ENCODE data around the gene ZNF888. TPM values are rescaled to one million over a fixed set of nuclear protein-coding genes. Genes with fewer than 3 reads are reported as not detected.

Gene ZNF888
- total RNA-seq: 2.6 and 8.9 TPM in 2 replicates

DNA sequence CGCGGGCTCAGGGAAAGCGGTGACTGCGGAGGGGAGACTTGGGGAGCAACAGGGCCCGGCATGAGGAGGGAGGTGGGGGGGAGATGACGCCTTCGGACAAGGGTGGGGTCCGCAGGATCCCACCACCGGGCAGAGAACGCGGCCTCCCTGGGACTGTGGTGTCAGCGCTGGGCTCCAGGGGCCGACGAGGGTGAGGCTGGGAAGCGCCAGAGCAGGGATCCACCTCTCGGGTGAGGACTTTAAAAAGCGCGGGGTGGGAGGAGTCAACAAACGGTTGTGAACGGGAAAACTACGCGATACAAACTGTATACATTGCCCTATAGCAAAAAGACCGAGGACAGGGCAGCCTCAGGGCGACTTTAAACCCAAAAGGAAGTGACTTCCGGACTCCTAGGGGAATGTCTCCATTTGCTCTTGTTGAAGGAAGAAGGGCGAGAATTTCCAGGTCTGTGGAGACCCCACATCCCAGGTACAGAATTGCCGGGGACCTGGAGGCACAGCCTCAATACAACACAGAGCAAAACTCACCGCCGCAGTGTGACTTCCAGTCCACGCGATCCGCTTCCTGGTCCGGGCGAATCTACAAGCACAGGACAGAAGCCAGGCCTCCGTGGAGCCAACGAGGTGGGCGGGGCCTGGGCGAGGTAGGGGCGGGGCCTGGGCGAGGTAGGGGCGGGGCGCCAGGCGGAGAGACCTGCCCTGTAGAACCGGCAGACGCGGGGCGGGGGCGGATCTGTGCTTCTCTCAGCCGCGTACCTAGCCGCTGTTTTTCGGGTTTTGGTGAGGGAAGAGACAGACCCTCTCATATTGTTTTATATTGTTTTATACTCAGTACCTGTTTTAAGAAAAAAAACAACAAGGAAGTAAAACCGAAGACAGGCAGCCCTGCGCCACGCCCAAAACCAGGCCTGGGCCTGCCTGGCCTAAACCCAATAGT lies at the start of gene ZNF888:
Gene ZNF888 (minus strand): TSS at position 588 of the 937 bp plus-strand sequence. CDS start 5,555 bp downstream, outside the sequence.

DNA sequence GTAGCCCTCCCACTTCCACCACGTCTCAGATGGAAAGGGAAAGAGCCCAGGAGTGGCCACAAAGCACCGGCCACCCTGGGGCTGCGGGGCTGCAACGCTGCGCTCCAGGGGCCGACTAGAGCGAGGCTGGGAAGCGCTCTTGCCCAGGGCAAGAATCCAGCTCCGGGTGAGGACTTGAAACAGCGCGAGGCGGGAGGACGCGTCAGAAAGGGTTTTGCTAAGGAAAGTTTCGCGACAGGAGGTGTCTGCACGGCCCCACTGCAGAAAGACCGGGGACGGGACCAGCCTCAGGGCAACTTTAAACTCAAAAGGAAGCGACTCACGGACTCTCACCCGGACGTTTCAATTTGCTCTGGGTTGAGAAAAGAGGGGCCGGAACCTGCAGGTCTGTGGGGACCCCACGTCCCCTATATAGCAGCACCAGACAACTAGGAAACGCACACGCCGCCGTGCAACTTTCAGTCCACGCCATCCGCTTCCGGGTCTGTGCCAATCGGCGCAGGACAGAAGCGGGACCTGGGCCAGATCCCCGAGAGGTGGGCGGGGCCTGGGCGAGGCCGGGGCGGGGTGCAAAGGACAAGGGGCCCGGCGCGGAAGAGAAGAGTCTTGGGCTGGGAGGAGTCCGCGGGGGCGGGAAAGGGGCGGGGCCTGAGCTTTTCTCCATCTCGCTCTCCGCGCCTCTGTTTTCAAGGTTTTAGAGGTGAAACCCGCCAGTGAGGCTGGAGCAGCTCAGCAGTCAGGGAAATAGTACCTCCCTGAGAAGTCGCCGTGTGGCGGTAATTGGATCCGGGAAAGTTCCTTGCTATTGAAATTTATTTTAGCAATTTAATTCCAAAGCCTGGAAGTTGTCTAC lies 39.4 kb upstream of the ZNF888 start, which contains the start of gene ZNF816:
Gene ZNF816 (minus strand): TSS at position 488 of the 853 bp plus-strand sequence. CDS start 6,792 bp downstream, outside the sequence.

DNA sequence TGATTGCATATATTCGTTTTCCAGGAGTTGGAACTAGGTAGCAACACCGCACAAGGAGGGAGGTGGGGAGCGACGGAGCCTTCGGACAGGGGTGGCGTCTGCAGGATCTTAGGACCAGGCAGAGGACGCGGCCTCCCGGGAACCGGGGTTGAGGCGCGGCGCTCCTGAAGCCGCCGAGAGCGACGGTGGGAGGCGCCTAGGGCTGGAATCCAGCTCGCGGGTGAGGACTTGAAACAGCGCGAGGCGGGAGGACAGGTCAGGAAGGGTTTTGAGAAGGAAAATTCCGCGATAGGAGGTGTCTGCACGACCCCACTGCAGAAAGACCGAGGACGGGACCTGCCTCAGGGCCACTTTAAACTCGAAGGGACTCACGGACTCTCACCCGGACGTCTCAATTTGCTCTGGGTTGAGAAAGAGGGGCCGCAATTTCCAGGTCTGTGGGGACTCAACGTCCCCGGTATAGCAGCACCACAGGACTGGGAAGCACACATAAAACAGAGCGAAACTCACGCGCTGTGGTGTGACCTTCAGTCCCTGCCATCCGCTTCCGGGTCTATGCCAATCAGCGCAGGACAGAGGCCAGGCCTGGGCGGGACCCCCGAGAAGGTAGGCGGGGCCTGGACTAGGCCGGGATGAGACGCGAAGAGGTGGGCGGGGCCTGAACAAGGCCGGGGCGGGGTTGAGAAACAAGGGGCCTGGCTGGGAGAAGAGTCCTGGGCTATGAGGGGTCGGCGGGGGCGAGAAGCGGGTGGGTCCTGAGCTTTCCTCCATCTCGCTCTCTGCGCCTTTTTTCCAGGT lies 25.9 kb downstream of the ZNF888 start, which contains the start of gene ZNF320:
Gene ZNF320 (minus strand): TSS at position 498 of the 798 bp plus-strand sequence. CDS start 7,380 bp downstream, outside the sequence.

DNA sequence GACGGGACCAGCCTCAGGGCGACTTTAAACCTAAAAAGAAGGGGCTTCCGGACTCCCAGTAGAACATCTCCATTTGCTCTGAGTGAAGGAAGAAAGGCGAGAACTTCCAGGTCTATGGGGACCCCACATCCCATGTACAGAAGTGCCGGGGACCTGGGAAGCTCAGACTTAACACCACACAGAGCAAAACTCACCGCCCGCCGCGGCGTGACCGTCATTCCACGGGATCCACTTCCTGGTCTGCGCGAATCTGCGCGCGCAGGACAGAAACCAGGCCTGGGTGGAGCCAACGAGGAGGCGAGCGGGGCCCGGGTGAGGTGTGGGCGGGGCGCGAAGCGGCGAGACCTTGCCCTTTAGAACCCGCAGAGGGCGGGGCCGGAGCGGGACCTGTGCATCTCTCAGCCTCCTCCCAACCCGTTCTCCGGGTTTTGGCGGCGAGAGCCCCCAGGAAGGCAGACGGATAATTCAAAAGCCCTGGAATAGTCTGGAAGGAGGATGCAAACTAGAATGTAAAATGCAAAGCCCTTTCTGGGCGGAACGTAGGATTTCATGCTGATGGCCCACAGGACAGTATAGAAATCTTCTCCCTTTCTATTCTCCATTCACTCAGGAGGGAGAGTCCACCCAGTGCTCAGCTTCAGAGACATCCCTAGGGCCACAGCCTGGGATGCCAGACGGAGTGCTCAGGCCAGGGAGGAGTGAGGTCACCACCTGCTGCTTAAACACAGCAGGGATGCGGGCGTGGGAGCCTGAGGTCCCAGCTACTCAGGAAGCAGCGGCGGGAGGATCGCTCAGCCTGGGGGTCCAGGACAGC lies 65.6 kb downstream of the ZNF888 start, which contains the start of gene ZNF468:
Gene ZNF468 (minus strand): TSS at position 242 of the 814 bp plus-strand sequence. CDS start 3,347 bp downstream, outside the sequence.

Other genes starting within 250 kb of the ZNF888 start
- 15.4 and 16.9 TPM in 2 replicates for gene ZNF611, start 188.4 kb downstream of the ZNF888 start, total RNA-seq
- gene ZNF600, start 136.6 kb downstream of the ZNF888 start, total RNA-seq: 3.3 and 4.7 TPM in 2 replicates
- gene ZNF28, start 101.8 kb downstream of the ZNF888 start, total RNA-seq: 8.7 and 14.4 TPM in 2 replicates
- 15.7 and 19.4 TPM in 2 replicates for gene ZNF468, start 65.8 kb downstream of the ZNF888 start, total RNA-seq
- gene ZNF320, start 25.8 kb downstream of the ZNF888 start, total RNA-seq: 14.8 and 16.2 TPM in 2 replicates
- 11.1 and 12.9 TPM in 2 replicates for gene ZNF816, start 39.5 kb upstream of the ZNF888 start, total RNA-seq
- not detected in 2 replicates for gene ERVV-1, start 90.5 kb upstream of the ZNF888 start, total RNA-seq
- gene ERVV-2, start 121.3 kb upstream of the ZNF888 start, total RNA-seq: not detected in 2 replicates
- 29.2 and 37.7 TPM in 2 replicates for gene ZNF160, start 180.0 kb upstream of the ZNF888 start, total RNA-seq
- 4.8 and 15.2 TPM in 2 replicates for gene ZNF415, start 209.5 kb upstream of the ZNF888 start, total RNA-seq
- 8.3 and 10.6 TPM in 2 replicates for gene ZNF347, start 235.6 kb upstream of the ZNF888 start, total RNA-seq